Esophagus muscularis mucosa (tissue), 4 donors: Measurements from ENCODE around the gene EIF4EBP2.

Experiments used
- CTCF ChIP-seq, 3 experiments: fragments of 200-600 bp in 2 of 3; fragments of 450-650 bp in 1 of 3; sonication (generic) in 2 of 3; IDR thresholded peaks; one replicate each; pipeline ENCODE4 v1.5.1; 2017 to 2019; ENCODE audit warnings: antibody characterized with exemption in 3 of 3, mild to moderate bottlenecking in 2 of 3, moderate library complexity in 1 of 3
- EP300 ChIP-seq: sonication (generic); formaldehyde crosslinking; IDR thresholded peaks from one replicate; pipeline ENCODE4 v1.6.1; 2017; ENCODE audit warnings: antibody characterized with exemption
- POLR2A ChIP-seq: fragments of 450-650 bp; IDR thresholded peaks from one replicate; pipeline ENCODE4 v1.6.1; 2017; ENCODE audit warnings: antibody characterized with exemption, moderate library complexity, mild to moderate bottlenecking, low read depth
- POLR2AphosphoS5 ChIP-seq, 2 donors: sonication (generic); formaldehyde crosslinking; IDR thresholded peaks; one replicate each; pipeline ENCODE4 v1.6.1; 2017; ENCODE audit warnings: antibody characterized with exemption in 2 of 2

DNA sequence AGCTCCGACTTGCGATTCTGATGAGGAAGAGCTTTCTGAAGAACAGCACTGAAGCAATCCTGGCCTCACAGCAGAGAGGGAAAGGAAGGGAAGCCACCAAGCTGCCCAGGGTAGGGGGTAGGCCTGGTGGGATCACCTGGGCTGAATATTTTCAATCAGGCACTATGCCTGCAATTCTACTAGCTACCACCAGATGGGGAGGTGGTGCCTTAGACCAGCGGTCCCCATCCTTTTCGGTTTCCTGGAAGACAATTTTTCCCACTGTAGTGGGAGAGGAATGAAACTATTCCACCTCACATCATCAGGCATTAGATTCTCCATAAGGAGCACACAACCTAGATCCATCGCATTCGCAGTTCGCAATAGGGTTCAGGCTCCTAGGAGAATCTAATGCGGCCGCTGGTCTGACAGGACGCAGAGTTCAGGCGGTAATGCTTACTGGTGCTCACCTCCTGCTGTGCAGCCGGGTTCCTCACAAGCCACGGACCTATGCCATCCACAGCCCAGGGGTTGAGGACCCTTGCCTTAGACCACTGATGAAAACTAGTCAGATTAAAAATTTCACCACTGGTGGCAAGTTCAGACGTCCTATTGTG lies 24.3 kb upstream of the EIF4EBP2 start:
- TF ChIP-seq POLR2A = no peak
- TF ChIP-seq POLR2AphosphoS5 (IDR thresholded peaks at IDR 0.05) = no peak
- peak in 1 of 3 experiments; percentile 48 for TF ChIP-seq CTCF (IDR thresholded peaks at IDR 0.05)
- no peak for TF ChIP-seq EP300
